Ureter (tissue), 1 donor: ENCODE measurements around the gene PEMT. TPM values are rescaled to one million over a fixed set of nuclear protein-coding genes. Genes with fewer than 3 reads are reported as not detected.

ENCODE experiments used
- DNase-seq: peaks from one replicate; pipeline ENCODE4 v3.0.0-alpha.2; 2020; ENCODE audit warnings: low spot score
- total RNA-seq: library from RNA; stranded (reverse); gene quantifications from one replicate; pipeline ENCODE4 v1.2.4, GENCODE V29; 2023
- donor health status: DM: yes; HTN: yes; CAD: no.

Gene PEMT
- total RNA-seq, 1 donor from 2014 or later: 53.6 TPM

DNA sequence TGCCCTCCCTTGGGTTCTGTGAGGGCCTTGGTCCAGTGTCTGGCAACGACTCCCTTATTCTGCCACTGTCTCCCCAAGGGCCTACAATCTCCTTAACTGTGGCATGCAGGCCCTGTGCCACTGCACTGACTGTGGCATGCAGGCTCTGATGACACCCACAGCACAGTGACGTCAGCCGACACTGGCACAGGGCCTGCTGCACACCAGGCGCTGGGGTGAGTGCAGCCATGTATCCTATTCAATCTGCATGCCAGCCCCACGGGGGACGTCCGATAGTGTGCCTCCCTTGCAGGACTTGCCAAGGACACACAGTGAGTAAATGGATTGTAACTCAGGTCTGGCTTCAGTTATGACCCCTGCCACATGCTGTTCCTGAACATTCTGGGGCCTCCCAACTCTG is 55.6 kb downstream of the PEMT start:
- DNase-seq: peak; percentile 60

DNA sequence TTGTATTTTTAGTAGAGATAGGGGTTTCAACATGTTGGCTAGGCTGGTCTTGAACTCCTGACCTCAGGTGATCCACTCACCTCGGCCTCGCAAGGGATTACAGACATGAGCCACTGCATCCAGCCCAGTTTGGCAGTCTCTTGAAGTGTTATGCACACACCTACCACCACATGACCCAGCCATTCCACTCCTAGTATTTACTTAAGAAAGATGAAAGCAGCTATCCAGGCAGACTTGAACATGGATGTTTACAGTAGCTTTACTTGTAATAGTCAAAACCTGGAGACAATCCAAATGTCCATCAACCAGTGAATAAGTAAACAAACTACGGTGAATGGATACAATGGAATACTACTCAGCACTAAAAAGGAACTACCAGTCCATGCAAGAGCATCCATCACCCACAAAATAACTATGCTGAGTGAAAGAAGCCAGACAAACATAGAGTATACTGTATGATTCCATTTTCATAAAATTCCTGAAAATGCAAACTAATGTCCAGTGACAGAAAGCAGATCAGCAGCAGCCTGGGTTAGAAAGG is 57.5 kb downstream of the PEMT start:
- no peak for DNase-seq

DNA sequence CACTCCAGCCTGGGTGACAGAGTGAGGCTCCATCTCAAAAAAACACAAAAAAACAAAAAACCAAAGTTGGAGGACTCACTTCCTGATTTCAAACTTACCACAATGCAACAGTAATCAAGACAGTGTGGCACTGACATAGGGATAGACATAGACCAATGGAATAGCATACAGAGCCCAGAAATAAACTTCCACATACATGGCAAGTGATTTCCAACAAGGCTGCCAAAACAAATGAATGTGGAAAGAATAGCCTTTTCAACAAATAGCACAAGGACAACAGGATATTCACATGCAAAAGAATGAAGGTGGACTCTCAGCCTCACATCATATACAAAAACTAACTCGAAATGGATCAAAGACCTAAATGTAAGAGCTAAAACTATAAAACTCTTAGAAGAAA is 58.5 kb downstream of the PEMT start:
- DNase-seq: no peak

- no peak for DNase-seq
These were observed 60.4 kb downstream of the PEMT start for GRCh38 chr17:17531156-17531555.

DNA sequence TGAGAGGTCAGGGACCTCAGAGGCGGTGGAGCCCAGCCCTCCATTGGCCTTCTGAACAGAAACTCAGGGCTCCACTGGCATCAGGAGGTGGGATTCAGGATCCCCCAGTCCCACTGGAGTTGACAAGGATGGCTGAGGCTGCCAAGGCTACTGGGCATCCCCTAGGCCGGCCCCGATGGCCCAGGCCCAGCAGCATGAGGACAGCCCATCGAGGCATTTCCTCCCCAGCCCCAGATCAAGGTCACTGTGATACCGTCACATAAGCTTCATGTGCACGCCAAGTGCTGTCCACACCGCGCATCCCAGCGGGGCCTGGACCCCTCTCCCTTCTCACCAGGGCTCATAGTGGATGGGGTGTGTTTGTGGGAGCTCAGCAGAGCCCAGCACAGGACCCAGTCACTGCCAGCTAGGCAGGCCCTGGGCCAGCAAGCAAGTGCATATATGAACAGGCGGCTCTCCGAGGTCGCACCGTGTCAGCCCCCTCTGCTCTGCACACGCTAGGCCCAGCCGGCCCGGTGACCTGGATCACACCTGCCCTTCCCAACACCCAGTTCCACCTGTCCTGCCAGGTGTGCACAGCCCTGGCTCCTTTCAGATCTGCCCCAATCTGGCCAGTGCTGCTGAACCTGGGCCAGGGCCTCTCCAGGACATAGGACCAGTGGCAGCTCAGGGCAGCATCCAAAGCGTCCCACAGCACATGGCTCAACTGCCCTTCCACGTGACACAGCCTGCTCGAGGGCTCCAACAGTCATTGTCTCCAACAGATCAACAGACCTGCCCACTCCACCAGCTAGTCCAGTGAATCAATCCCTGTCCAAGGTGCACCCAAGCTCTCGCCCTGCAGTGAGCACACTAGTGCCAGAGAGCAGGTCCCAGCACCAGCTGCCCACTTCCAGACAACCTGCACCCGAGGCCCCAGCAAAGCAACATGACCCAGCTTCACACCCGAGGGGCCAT is 62.5 kb downstream of the PEMT start:
- no peak for DNase-seq

DNA sequence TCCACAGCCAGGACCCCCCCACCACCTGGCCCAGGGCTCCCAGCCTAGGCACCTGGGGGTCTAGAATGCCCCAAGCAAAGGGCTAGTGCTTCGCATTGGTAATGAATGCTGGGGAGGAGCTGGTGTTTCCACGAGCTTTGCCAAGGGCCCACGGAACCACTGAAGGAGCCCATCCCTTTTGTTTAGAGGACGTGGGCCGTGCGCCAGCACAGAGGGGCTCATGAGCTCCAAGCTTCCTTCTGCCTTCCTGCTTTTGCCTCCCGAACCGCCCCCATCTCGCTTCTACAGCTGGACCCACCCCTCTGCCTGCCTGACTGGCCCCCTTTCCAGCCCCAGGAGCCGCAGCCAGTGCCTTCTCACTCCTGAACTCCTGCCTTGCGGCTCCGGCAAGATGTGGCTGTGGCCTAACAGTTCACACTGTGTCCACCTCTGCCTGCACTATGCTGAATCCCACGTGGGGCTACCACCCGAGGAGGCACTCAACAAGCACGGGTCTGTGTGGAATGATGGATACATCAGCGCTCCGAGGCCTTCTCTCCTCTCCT is 63.5 kb downstream of the PEMT start:
- no peak for DNase-seq

GRCh38 chr17:17527534-17527933 is 64.0 kb downstream of the PEMT start:
- no peak for DNase-seq

DNA sequence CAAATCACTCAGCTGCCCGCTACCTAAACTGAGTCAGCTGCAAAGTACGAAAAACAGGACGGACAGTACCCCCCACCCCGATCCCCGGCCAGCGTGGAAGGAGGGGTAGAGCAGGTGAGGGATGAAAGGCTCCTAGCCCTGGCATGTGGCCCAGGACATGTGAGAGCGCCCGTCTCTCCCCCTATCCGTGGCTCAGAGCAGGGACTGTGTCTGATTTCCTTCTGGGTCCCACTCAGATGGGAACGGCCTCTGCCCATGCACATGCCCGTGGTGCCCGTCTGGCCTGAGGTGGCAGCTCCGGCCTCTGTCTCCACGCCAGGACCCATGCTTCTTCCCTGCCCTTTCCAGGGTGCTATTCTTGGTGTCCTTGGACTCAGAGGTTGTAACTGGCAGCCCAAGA is 65.1 kb downstream of the PEMT start:
- DNase-seq: no peak

DNA sequence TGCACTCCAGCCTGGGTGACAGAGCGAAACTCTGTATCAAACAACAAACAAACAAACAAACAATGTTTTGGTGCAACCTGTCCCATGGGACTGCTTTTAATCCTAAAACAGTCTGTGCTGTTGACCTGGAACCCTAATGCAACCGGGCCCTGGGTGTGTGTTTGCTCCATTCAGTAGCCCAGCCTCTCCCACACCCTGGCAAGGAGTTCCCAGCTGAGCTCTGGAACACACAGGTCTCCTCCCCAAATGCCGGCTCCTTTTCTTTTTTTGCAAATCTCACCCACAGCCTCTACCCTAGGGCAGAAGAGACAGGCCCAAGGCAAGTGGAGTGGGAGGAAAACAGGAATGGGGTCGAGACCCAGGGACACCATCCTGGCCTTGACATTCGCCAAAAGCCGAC is 65.6 kb downstream of the PEMT start:
- DNase-seq: no peak

DNA sequence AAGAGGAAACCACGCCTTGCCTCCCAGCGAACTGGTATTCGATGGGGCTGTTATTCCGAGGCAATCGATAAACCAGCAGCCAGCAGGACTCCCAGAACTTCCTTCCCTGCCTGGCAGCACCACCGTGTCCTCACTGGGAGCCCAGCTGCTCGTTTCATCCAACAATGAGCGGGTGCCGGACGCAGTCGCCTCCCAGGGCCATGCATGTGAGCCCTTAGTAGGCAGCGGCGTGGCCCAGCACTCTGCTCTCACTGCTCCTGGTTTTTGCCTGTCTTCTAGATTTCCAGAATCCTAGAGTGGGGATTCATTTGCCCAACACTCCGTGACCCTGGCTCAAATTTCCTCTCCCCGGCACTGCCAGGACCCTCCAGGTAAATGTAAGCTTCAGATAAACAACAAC is 66.2 kb downstream of the PEMT start:
- no peak for DNase-seq

DNA sequence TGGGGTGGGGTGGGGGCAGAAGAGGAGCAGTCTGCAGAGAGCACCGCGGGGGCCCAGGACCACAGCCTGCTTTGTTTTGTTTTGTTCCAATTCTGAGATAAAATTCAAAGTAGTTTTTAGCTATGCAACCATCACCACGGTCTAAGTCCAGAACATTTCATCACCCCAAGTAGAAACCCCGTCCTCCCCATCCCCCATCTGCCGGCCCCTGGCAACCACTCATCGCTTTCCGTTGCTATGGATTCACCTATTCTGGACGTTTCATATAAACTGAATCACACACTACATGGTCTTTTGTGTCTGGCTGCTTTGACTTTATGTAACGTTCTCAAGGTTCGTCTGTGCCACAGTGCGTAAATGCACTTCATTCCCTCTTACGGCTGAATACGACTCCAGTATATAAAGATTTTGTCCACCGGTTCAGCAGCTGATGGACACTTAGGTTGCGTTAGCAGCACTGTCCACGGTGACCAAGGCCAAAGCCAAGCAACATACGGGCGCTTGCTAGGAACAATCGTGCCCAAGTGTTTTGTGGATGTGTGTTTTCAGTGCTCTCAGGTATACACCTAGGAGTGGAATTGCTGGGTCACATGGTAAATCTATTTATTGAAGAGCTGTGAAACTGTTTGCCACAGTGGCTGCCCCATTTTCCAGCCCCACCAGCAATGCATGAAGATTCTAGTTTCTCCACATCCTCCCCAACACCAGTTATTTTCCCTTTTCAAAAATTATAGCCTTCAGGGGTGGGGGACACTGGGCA is 67.6 kb downstream of the PEMT start:
- no peak for DNase-seq

GRCh38 chr17:17523001-17523730 is 68.3 kb downstream of the PEMT start:
- no peak for DNase-seq

DNA sequence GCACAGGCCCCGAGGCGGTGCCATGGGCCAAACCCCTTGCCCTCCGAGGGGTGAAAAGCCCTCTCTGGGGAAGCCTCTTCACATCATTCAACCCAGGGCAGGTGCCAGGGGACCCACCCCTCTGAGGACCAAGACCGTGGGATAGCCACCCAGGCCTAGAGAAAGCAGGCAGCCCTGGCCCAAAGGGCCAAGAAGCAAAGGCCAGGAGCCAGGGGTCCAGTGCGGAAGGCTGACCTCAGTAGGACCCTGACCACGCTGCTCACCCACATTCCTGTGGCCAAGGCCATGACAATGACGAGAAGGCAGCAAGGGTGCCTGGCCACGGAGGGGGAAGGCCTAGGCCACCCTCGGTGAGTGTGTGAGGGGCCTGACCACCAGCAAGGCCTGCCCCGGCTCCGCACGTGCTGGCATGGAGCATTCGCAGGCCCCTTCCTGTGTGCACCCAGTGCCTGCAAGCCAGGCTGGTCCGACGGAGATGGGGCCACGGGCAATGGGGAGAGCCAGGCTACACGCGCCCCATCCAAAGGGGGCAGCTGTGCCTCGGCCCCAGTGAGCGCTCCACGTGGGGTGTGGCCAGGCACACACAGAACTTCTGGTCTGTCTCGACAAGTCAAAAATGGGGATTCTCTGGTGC is 70.8 kb downstream of the PEMT start:
- no peak for DNase-seq

DNA sequence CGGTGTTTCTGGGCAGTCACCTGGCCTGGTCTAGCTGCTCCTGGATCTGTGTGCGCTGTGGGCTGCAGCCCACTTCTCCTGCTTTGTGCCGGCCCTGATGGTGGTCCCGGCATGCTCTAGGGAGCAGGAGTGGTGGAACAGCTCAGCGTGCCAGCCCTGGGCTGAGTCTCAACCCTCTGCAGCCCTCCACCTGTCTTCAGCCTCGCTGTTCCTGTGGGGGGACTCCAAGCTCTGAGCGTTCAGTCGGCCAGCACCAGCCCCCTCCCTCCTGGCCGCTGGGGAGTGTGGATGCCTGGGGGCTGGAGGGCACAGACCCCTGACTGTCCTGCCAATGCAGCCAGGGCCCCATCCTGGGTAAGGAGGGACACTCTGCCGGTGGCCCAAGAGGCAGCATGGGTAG is 71.6 kb downstream of the PEMT start:
- DNase-seq: no peak

DNA sequence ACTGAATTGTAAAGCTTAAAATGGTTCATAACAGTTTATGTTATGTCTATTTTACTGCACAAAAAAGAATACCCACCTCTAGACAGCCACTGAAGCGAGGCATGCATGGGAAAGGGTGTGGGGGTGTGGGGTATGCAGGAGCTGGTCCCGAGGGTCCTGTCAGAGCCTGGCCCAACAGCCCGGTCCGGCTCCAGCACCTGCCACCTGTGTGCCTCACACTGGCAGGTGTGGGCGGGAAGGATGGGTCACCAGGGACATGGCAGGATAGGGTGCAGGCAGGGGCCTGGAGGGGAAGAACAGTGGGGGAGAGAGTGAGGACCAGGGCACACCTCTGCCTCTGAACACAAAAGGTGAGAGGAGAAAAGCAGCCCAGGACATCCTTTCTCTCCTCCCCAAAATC is 72.6 kb downstream of the PEMT start:
- no peak for DNase-seq

DNA sequence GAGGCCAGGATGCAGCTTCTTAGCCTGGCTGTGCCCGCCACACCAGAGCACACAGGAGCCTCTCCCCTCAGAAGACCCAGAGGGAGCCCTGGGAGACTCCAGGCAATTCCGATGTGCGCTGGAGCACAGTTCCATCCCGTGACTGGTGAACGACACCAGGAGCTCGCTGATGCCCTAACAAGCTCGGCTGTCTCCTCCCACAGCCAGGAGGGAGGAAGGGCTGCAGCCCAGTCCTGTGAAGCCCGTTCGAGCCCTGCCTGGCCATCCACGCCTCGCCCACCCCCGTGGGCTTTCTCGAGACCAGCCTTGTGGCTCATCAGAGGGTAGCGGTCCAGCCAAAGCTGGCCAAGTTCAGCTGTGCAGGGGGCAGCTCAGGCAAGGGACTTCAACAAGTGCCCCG is 73.5 kb downstream of the PEMT start:
- DNase-seq: no peak

DNA sequence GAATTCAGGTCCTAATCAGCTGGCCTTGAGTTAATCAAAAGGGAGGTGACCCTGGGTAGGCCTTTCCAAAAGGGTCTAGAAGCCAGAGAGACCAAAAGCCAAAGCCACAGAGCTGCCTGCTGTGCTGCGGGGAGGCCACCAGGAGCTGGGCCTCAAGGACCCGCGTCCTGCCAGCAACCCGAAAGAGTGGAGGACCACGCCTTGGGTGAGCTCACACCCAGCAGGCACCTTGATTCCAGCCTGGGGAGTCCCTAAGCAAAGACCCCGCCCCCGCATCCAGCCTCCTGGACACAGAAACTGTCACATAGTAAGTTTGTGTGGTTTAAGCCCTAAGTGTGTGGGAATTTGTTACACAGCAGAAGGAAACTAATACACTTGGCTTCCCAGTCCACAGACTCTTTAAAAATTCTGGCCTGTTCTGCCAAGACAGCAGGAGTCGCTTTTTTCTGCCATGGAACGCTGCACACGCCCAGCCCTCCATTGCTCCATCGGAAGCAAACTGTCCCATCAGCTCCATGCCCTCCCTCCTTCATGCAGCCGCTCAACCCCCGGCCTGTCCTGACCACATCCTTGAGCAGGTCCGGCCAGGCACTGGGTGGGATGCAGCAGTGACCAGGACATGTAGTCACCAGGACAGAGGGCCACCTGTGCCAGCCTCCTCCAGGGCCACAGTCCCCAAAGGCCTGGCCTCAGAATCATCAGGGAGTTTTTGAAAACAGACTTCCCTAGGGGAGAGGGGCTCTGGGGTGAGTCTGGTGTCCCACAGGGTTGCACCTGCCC is 74.4 kb downstream of the PEMT start:
- DNase-seq: no peak

DNA sequence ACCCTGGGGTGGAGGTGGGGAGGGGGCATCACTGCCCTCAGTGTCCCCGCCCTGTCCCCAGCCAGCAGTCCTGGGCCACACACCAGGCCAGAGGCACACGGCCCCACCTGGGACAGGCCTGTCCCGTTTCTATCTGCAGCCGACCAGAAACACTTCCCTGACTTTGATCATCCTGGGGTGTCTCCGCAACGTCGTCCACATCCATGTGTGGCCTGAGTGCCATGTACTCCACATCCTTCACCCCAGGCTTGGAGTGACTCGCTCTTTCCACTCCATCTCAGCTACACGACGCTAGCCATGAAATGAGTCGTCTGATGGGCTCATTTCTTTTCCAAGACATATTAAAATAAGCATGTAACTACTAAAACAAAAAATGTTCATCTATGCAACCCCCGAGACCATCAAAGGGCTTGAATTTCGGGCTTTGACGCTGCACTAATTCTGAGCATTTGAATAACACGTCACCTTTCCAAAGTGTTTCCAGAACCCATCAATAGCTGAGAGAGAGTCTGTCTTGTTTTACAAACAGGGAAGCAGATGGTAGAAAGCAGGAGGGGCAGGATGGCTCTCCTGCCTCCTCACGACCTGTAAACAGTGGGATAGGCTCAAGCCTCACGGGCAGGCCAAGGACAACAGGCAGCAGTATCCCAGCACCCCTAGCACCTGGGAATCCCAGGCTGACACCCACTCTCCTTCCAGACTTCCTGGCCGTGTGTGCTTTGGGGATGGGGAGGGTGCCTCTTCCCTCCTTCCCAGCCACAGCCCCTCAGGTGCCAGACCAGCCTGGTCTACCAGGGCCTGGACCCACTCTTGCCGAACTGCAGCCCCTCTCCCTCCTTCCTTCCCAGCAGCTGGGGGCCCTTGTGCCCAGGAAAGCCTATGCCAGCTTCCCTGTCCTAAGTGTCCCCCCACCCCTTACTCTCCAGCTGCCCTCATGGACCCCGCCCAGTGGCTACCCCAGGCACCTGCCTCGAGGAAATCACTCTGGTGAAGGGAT is 75.3 kb downstream of the PEMT start:
- DNase-seq: no peak
